ENCODE data around the gene AFTPH. TPM values are rescaled to one million over a fixed set of nuclear protein-coding genes. Genes with fewer than 3 reads are reported as not detected.
A peak's percentile ranks its signal among the peaks of the same experiment; 100 is the strongest.

The AFTPH gene
- total RNA-seq, 2 experiments from 2014 or later: 31.1 to 38.9 TPM

GRCh38 chr2:64551851-64552250 lies 27.7 kb downstream of the AFTPH start:
- Mint-ChIP-seq H3K27ac (no peak overlapping the region), H3K9me3 (no peaks in the 10 kb centered on the region), H3K4me1 (peaks cover 3% of the 10 kb centered on the region), H3K36me3 (ENCODE audit: low read depth) (peaks cover 28% of the 10 kb centered on the region), H3K4me3 (no peak overlapping the region), H3K27me3 (no peaks in the 10 kb centered on the region)
- no peak for DNase-seq
- POLR2A ChIA-PET: no interaction called here
- CTCF ChIA-PET: interaction anchor here (1.2 to 1.6 kb wide), 3 partner anchors 9 to 32 kb away, joined by 3 to 4 read pairs (median 4); no protein-coding TSS in a partner anchor

DNA sequence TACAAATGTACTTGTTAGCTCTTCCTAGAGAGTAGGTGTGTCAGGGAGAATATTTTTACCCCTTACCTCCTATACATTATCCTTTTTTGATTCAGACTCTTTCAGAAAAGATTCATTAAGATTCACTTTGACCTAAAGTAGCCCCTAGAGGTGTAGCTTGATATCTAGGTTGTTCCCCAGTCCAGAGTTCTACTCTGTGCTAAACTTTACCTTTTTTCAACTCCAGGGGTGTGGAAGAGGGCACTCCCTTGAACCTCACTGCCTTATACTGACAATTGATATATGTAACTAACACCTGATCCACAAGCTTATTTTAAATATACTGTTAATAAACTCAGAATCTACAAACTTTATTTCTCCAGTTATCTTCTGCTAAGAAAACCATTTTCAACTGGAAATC lies 30.0 kb downstream of the AFTPH start:
- H3K27ac Mint-ChIP-seq: no peak overlapping the region

DNA sequence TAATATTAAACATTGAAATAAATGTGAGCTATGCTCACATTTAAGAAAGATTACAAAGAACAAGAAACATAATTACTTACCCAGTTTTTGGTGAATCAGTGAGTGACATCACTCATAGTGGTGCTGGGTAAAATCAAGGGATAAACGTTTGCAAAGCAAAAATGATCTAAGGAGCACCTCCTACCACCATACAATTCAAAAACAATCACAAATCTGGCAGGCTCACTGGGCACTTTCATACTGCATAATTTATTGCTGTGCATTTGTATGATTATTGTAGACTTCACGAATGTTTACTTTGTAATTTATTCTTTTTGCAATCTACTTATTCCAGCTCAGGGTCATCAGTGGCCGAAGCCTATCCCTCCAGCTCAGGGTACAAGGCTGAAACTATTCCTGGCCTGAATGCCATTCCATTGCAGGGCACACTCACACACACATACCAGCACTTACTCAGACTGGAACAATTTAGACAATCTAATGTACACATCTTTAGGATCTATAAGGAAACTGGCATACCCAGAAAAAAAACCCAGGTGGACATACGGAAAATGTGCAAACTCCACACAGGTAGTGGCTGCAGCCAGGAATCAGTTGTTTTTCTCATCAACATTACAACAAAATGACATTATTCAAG lies 34.4 kb downstream of the AFTPH start:
- Mint-ChIP-seq H3K4me1 (peaks cover 28% of the 10 kb centered on the region), H3K4me3 (no peak overlapping the region), H3K36me3 (ENCODE audit: low read depth) (peaks cover 21% of the 10 kb centered on the region), H3K27me3 (no peaks in the 10 kb centered on the region), H3K27ac (no peak overlapping the region), H3K9me3 (no peaks in the 10 kb centered on the region)
- DNase-seq: no peak
- ChIA-PET CTCF (interaction anchor here (0.8 to 1.2 kb wide), 3 partner anchors 16 to 231 kb away, joined by 3 read pairs; no protein-coding TSS in a partner anchor), POLR2A (no interaction called here)

More for the DNA sequence above, 30.0 kb downstream of the AFTPH start:
- ChIA-PET POLR2A (interaction anchor here (0.6 kb wide), 1 partner anchor 349 kb away, joined by 3 read pairs; no protein-coding TSS in a partner anchor), CTCF (interaction anchor here (0.6 to 1.1 kb wide), 2 partner anchors 31 to 158 kb away, joined by 3 to 4 read pairs; no protein-coding TSS in a partner anchor)
- no peak for DNase-seq
- no peaks in the 10 kb centered on the region for H3K27me3 Mint-ChIP-seq
- H3K4me3 Mint-ChIP-seq: no peak overlapping the region
- peaks cover 3% of the 10 kb centered on the region for H3K4me1 Mint-ChIP-seq
- H3K9me3 Mint-ChIP-seq: no peaks in the 10 kb centered on the region
- peaks cover 39% of the 10 kb centered on the region for H3K36me3 Mint-ChIP-seq (ENCODE audit: low read depth)

GRCh38 chr2:64562148-64562784 lies 38.1 kb downstream of the AFTPH start:
- Mint-ChIP-seq H3K4me3 (no peak overlapping the region), H3K4me1 (peaks cover 41% of the 10 kb centered on the region), H3K36me3 (ENCODE audit: low read depth) (peaks cover 25% of the 10 kb centered on the region), H3K27ac (no peak overlapping the region), H3K9me3 (no peaks in the 10 kb centered on the region), H3K27me3 (no peaks in the 10 kb centered on the region)
- ChIA-PET POLR2A (no interaction called here), CTCF (interaction anchor here (0.6 to 1.5 kb wide), 6 partner anchors 10 to 589 kb away, joined by 3 to 5 read pairs (median 4); no protein-coding TSS in a partner anchor)
- no peak for DNase-seq

DNA sequence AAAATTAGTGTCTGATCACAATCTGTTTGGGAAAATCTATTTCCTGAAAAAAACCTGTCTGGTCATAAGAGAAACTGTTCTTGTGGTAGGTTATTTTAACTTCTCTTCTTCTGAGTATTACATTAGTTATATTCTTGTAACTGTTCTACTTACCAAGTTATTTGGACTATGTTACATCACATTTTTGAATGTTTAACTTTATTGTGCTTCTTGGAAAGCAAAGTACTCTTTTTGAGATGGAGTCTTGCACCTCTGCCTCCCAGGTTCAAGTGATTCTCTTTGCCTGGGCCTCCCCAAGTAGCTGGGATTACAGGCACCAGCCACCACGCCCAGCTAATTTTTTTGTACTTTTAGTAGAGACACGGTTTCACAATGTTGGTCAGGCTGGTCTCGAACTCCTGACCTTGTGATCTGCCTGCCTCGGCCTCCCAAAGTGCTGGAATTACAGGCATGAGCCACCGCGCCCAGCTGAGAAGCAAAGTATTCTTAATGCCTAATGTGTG lies 39.4 kb downstream of the AFTPH start:
- H3K4me1 Mint-ChIP-seq: peaks cover 44% of the 10 kb centered on the region

GRCh38 chr2:64565949-64566710 lies 42.0 kb downstream of the AFTPH start:
- Mint-ChIP-seq H3K27me3 (no peaks in the 10 kb centered on the region), H3K36me3 (ENCODE audit: low read depth) (peaks cover 21% of the 10 kb centered on the region), H3K9me3 (no peaks in the 10 kb centered on the region), H3K4me3 (no peak overlapping the region), H3K4me1 (peaks cover 38% of the 10 kb centered on the region), H3K27ac (peak overlapping the region; percentile 36)
- DNase-seq: no peak
- ChIA-PET CTCF (interaction anchor here (0.6 to 1.2 kb wide), 3 partner anchors 24 to 679 kb away, joined by 3 to 4 read pairs (median 3); no protein-coding TSS in a partner anchor), POLR2A (no interaction called here)

More for the DNA sequence above, 39.4 kb downstream of the AFTPH start:
- Mint-ChIP-seq H3K27ac (no peak overlapping the region), H3K9me3 (no peaks in the 10 kb centered on the region), H3K4me3 (no peak overlapping the region), H3K36me3 (ENCODE audit: low read depth) (peaks cover 23% of the 10 kb centered on the region), H3K27me3 (no peaks in the 10 kb centered on the region)
- POLR2A ChIA-PET: no interaction called here
- DNase-seq: no peak
- CTCF ChIA-PET: no interaction called here

DNA sequence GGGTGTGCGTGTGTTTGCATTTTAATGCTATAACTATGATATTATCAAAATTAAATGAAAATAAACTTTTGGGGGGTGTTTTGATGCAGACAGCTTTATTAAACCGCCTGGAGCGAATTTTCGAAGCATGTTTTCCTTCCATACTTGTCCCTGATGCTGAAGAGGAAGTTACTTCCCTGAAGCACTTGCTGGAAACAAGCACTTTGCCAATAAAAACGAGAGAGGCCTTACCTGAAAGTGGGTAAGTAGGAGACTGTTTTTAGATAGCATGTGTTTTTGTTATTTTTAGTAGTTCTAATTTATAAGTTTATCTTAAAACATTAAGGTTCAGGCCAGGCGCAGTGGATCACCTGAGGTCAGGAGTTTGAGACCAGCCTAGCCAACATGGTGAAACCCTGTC lies 43.3 kb downstream of the AFTPH start:
- Mint-ChIP-seq H3K4me3 (no peak overlapping the region), H3K36me3 (ENCODE audit: low read depth) (peaks cover 26% of the 10 kb centered on the region), H3K27ac (no peak overlapping the region), H3K27me3 (no peaks in the 10 kb centered on the region), H3K9me3 (no peaks in the 10 kb centered on the region), H3K4me1 (peaks cover 29% of the 10 kb centered on the region)
- CTCF ChIA-PET: interaction anchor here (1.2 kb wide), 1 partner anchor 26 kb away, joined by 3 read pairs; no protein-coding TSS in a partner anchor
- POLR2A ChIA-PET: no interaction called here
- DNase-seq: no peak

GRCh38 chr2:64568836-64569235 lies 44.7 kb downstream of the AFTPH start:
- no peak overlapping the region for H3K4me3 Mint-ChIP-seq
- POLR2A ChIA-PET: no interaction called here
- peaks cover 28% of the 10 kb centered on the region for H3K36me3 Mint-ChIP-seq (ENCODE audit: low read depth)
- CTCF ChIA-PET: interaction anchor here (0.9 to 1.3 kb wide), 2 partner anchors 8 to 135 kb away, joined by 3 read pairs; no protein-coding TSS in a partner anchor
- no peaks in the 10 kb centered on the region for H3K27me3 Mint-ChIP-seq
- DNase-seq: no peak
- peaks cover 19% of the 10 kb centered on the region for H3K4me1 Mint-ChIP-seq
- no peak overlapping the region for H3K27ac Mint-ChIP-seq
- H3K9me3 Mint-ChIP-seq: no peaks in the 10 kb centered on the region

- Mint-ChIP-seq H3K9me3 (no peaks in the 10 kb centered on the region), H3K4me3 (no peak overlapping the region), H3K27me3 (no peaks in the 10 kb centered on the region), H3K36me3 (ENCODE audit: low read depth) (peaks cover 36% of the 10 kb centered on the region), H3K27ac (peak overlapping the region; percentile 14), H3K4me1 (peaks cover 10% of the 10 kb centered on the region)
- POLR2A ChIA-PET: no interaction called here
- no peak for DNase-seq
- CTCF ChIA-PET: interaction anchor here (0.5 to 0.9 kb wide), 2 partner anchors 12 to 332 kb away, joined by 3 to 4 read pairs; no protein-coding TSS in a partner anchor
These were observed 50.7 kb downstream of the AFTPH start for GRCh38 chr2:64574871-64575270.

- Mint-ChIP-seq H3K27ac (no peak overlapping the region), H3K4me1 (no peaks in the 10 kb centered on the region), H3K27me3 (no peaks in the 10 kb centered on the region), H3K4me3 (no peak overlapping the region), H3K36me3 (ENCODE audit: low read depth) (peaks cover 28% of the 10 kb centered on the region), H3K9me3 (no peaks in the 10 kb centered on the region)
- ChIA-PET CTCF (interaction anchor here (0.6 to 1.6 kb wide), 2 partner anchors 16 to 72 kb away, joined by 3 to 5 read pairs; partner anchors contain the start of gene SERTAD2), POLR2A (no interaction called here)
- no peak for DNase-seq
These were observed 56.9 kb downstream of the AFTPH start for GRCh38 chr2:64581018-64581417.

DNA sequence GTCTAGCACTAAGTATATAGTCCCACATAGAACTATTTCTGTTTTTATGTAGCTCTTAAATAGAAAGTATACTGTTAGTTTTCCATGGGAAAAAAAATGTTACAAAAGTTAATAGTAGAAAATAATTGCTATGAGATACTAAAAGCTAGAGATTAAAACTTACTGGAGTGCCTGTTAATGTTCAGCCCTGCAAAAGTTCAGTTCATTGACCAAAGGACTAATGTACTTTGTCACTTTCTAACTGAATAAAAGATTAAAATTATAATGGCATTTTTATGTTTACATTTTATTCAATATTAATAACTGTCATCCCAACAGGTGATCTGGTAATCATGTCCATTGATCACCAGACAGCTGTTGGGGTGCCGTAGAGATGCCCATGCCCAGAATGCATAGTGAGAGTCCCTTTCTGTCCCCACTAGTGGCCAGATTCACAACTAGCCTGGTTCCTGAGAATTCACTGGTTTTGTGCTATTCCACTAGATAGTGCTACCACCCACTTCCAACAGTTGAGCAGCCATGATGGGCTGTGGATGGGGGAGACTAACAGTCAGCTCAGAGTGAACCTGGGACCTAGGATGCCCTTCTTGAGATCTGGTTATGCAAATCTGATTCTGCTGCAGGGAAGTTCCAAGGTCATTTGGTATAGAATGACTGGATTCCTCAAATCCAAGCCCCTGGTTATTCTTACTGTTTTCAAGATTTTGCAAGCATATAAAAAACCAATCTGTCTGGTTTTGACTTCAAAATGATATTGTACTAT lies 57.8 kb downstream of the AFTPH start:
- Mint-ChIP-seq H3K4me1 (peaks cover 3% of the 10 kb centered on the region), H3K4me3 (no peak overlapping the region), H3K27ac (no peak overlapping the region), H3K9me3 (no peaks in the 10 kb centered on the region), H3K36me3 (ENCODE audit: low read depth) (peaks cover 26% of the 10 kb centered on the region), H3K27me3 (no peaks in the 10 kb centered on the region)
- POLR2A ChIA-PET: no interaction called here
- no peak for DNase-seq
- CTCF ChIA-PET: interaction anchor here (0.5 to 1.6 kb wide), 6 partner anchors 10 to 283 kb away, joined by 3 to 5 read pairs (median 4); partner anchors contain the start of gene SERTAD2

GRCh38 chr2:64582774-64583340 lies 58.7 kb downstream of the AFTPH start:
- H3K4me1 Mint-ChIP-seq: peaks cover 3% of the 10 kb centered on the region
- POLR2A ChIA-PET: no interaction called here
- peaks cover 21% of the 10 kb centered on the region for H3K36me3 Mint-ChIP-seq (ENCODE audit: low read depth)
- no peak overlapping the region for H3K27ac Mint-ChIP-seq
- H3K9me3 Mint-ChIP-seq: no peaks in the 10 kb centered on the region
- no peak for DNase-seq
- no peaks in the 10 kb centered on the region for H3K27me3 Mint-ChIP-seq
- CTCF ChIA-PET: interaction anchor here (0.6 to 1.5 kb wide), 4 partner anchors 32 to 285 kb away, joined by 3 to 4 read pairs (median 3); no protein-coding TSS in a partner anchor
- no peak overlapping the region for H3K4me3 Mint-ChIP-seq
